ENCODE measurements around the gene PVR.
A peak's percentile ranks its signal among the peaks of the same experiment; 100 is the strongest.

PVR gene

GRCh38 chr19:44643605-44644401 is at the start of gene PVR (continued):
- peak; percentile 12; the same call in 1 of the 2 replicates for TF ChIP-seq KLF1 (tag by site-specific recombination; IDR thresholded peaks at IDR 0.05)
- TF ChIP-seq ZBTB7A (tag by site-specific recombination; IDR thresholded peaks at IDR 0.05; ENCODE audit: low read depth): no peak
- TF ChIP-seq ZNF138 (tag by site-specific recombination; IDR thresholded peaks at IDR 0.05; ENCODE audit: borderline replicate concordance): no peak
- TF ChIP-seq ZNF354C (tag by site-specific recombination; IDR thresholded peaks at IDR 0.05; ENCODE audit: borderline replicate concordance, low read depth): no peak

GRCh38 chr19:44596428-44597130 is 47.1 kb upstream of the PVR start:
- Histone ChIP-seq H3K9me3 (ENCODE audit: control insufficient read depth, insufficient read depth, low read depth, low read length) (no peaks in the 10 kb centered on the region), H3K4me3 (ENCODE audit: low read depth, low read length) (no peak overlapping the region), H3K36me3 (ENCODE audit: control insufficient read depth in 2 of 2, insufficient read depth in 1 of 2, low read length in 2 of 2) (no peaks in the 10 kb centered on the region), H3K4me1 (ENCODE audit: control insufficient read depth, insufficient read depth, low read length) (no peaks in the 10 kb centered on the region), H3K27ac (ENCODE audit: extremely low read depth, low read depth, low read length) (no peak overlapping the region)
- CTCF ChIA-PET: interaction anchor here (0.9 to 1.9 kb wide), 3 partner anchors 13 to 183 kb away, joined by 3 to 11 read pairs (median 4); no protein-coding TSS in a partner anchor
- TF ChIP-seq ZNF140 (tag by site-specific recombination; IDR thresholded peaks at IDR 0.05) (no peak), ATF2 (tag by site-specific recombination; IDR thresholded peaks at IDR 0.05; ENCODE audit: low read depth) (no peak), GLI4 (tag by site-specific recombination; IDR thresholded peaks at IDR 0.05) (no peak), ZNF398 (tag by site-specific recombination; IDR thresholded peaks at IDR 0.05) (peak; percentile 55; the same call in 1 of the 2 replicates), GLIS2 (tag by site-specific recombination; IDR thresholded peaks at IDR 0.05) (no peak), KLF1 (tag by site-specific recombination; IDR thresholded peaks at IDR 0.05) (peak; percentile 85), ZSCAN16 (tag by site-specific recombination; IDR thresholded peaks at IDR 0.05) (no peak), GFI1B (tag by site-specific recombination; IDR thresholded peaks at IDR 0.05) (no peak), ZFHX2 (tag by site-specific recombination; conservative IDR thresholded peaks at IDR 0.05) (peak; percentile 45; the same call in 1 of the 2 replicates)
- POLR2A ChIA-PET: no interaction called here

- Histone ChIP-seq H3K36me3 (ENCODE audit: control insufficient read depth in 2 of 2, insufficient read depth in 1 of 2, low read length in 2 of 2) (no peaks in the 10 kb centered on the region), H3K27ac (ENCODE audit: extremely low read depth, low read depth, low read length) (no peak overlapping the region), H3K9me3 (ENCODE audit: control insufficient read depth, insufficient read depth, low read depth, low read length) (no peaks in the 10 kb centered on the region), H3K4me1 (ENCODE audit: control insufficient read depth, insufficient read depth, low read length) (no peaks in the 10 kb centered on the region), H3K4me3 (ENCODE audit: low read depth, low read length) (no peak overlapping the region)
- ChIA-PET POLR2A (no interaction called here), CTCF (interaction anchor here (0.7 to 1.9 kb wide), 2 partner anchors 26 to 372 kb away, joined by 4 to 11 read pairs; no protein-coding TSS in a partner anchor)
- TF ChIP-seq ZNF366 (tag by site-specific recombination; conservative IDR thresholded peaks at IDR 0.05) (peak; percentile 35; the same call in 1 of the 2 replicates), ZNF335 (tag by site-specific recombination; conservative IDR thresholded peaks at IDR 0.05) (0 out of 2 replicates have a peak, but pooled peaks have one; percentile 33), AEBP2 (tag by site-specific recombination; IDR thresholded peaks at IDR 0.05; ENCODE audit: borderline replicate concordance) (no peak)
Measured at GRCh38 chr19:44597131-44597491, 46.6 kb upstream of the PVR start.

Data from HEK293 (cell line).